ENCODE measurements around the gene CUX1. TPM values are rescaled to one million over a fixed set of nuclear protein-coding genes. Genes with fewer than 3 reads are reported as not detected.

The CUX1 gene
- total RNA-seq, 1 experiment from 2014 or later, result 39.6 TPM

- H3K9me3 ChIP-seq (ENCODE audit: low read length), result no peaks in the 10 kb centered on the region
- no peaks in the 10 kb centered on the region for H3K36me3 ChIP-seq (ENCODE audit: low read depth, low read length)
- H3K9me2 ChIP-seq (replicated peaks; ENCODE audit: low read length), result no peaks in the 10 kb centered on the region
- TF ChIP-seq EZH2phosphoT487 (IDR thresholded peaks at IDR 0.05; ENCODE audit: borderline replicate concordance, low read length), result no peak
- TF ChIP-seq EZH2 (IDR thresholded peaks at IDR 0.05; ENCODE audit: low read length, unreplicated experiment), result no peak
- no peak for TF ChIP-seq CTCF (conservative IDR thresholded peaks at IDR 0.05; ENCODE audit: low read depth, low read length)
- no peaks in the 10 kb centered on the region for H3K27me3 ChIP-seq (ENCODE audit: low read length)
- no TSS peak for BruUV-seq (replicated peaks)
- H3K27ac ChIP-seq (ENCODE audit: low read length), result no peak overlapping the region
- H4K20me1 ChIP-seq (ENCODE audit: low read length), result no peaks in the 10 kb centered on the region
- H3K4me2 ChIP-seq (ENCODE audit: low read length), result no peak overlapping the region
- no peaks in the 10 kb centered on the region for H3F3A ChIP-seq (ENCODE audit: low read length, unreplicated experiment)
- peaks cover 13% of the 10 kb centered on the region for H3K4me1 ChIP-seq (ENCODE audit: insufficient read depth, low read length)
- intact Hi-C loops (cut with micrococcal nuclease), result no loop called here
- DNase-seq, result no peak
- ATAC-seq, result no peak
- no peak overlapping the region for H2AFZ ChIP-seq (ENCODE audit: low read length)
- no peak overlapping the region for H3K4me3 ChIP-seq (ENCODE audit: low read length)
- H3K9ac ChIP-seq (ENCODE audit: low read length), result no peak overlapping the region
- H3K79me2 ChIP-seq (ENCODE audit: low read length), result no peaks in the 10 kb centered on the region
- POLR2A ChIA-PET (ENCODE audit: unreplicated experiment), result no interaction called here
- CTCF ChIA-PET, result no interaction called here
Observed at GRCh38 chr7:102154425-102154824, 337.0 kb downstream of the CUX1 start.

- TF ChIP-seq EZH2 (IDR thresholded peaks at IDR 0.05; ENCODE audit: low read length, unreplicated experiment) (no peak), EZH2phosphoT487 (IDR thresholded peaks at IDR 0.05; ENCODE audit: borderline replicate concordance, low read length) (no peak), CTCF (conservative IDR thresholded peaks at IDR 0.05; ENCODE audit: low read depth, low read length) (no peak)
- peaks cover 9% of the 10 kb centered on the region for H3K4me1 ChIP-seq (ENCODE audit: insufficient read depth, low read length)
- no peaks in the 10 kb centered on the region for H3K27me3 ChIP-seq (ENCODE audit: low read length)
- H3K79me2 ChIP-seq (ENCODE audit: low read length), result no peaks in the 10 kb centered on the region
- H3K9me2 ChIP-seq (replicated peaks; ENCODE audit: low read length), result no peaks in the 10 kb centered on the region
- no peak overlapping the region for H3K4me3 ChIP-seq (ENCODE audit: low read length)
- no peak for DNase-seq
- CTCF ChIA-PET, result no interaction called here
- H4K20me1 ChIP-seq (ENCODE audit: low read length), result no peaks in the 10 kb centered on the region
- no peak overlapping the region for H3K9ac ChIP-seq (ENCODE audit: low read length)
- H2AFZ ChIP-seq (ENCODE audit: low read length), result no peak overlapping the region
- H3F3A ChIP-seq (ENCODE audit: low read length, unreplicated experiment), result no peaks in the 10 kb centered on the region
- no peak for ATAC-seq
- no peak overlapping the region for H3K27ac ChIP-seq (ENCODE audit: low read length)
- H3K4me2 ChIP-seq (ENCODE audit: low read length), result no peak overlapping the region
- no peaks in the 10 kb centered on the region for H3K9me3 ChIP-seq (ENCODE audit: low read length)
- no peaks in the 10 kb centered on the region for H3K36me3 ChIP-seq (ENCODE audit: low read depth, low read length)
- POLR2A ChIA-PET (ENCODE audit: unreplicated experiment), result no interaction called here
- intact Hi-C loops (cut with micrococcal nuclease), result no loop called here
- BruUV-seq (replicated peaks), result no TSS peak
Observed at GRCh38 chr7:102155821-102156441, 338.5 kb downstream of the CUX1 start.

- no peaks in the 10 kb centered on the region for H3K9me2 ChIP-seq (replicated peaks; ENCODE audit: low read length)
- no peaks in the 10 kb centered on the region for H3K27me3 ChIP-seq (ENCODE audit: low read length)
- H3K79me2 ChIP-seq (ENCODE audit: low read length), result no peaks in the 10 kb centered on the region
- no peaks in the 10 kb centered on the region for H3K9me3 ChIP-seq (ENCODE audit: low read length)
- H3K4me1 ChIP-seq (ENCODE audit: insufficient read depth, low read length), result peaks cover 8% of the 10 kb centered on the region
- TF ChIP-seq EZH2 (IDR thresholded peaks at IDR 0.05; ENCODE audit: low read length, unreplicated experiment) (no peak), EZH2phosphoT487 (IDR thresholded peaks at IDR 0.05; ENCODE audit: borderline replicate concordance, low read length) (no peak), CTCF (conservative IDR thresholded peaks at IDR 0.05; ENCODE audit: low read depth, low read length) (no peak)
- BruUV-seq (replicated peaks), result no TSS peak
- DNase-seq (no peak), ATAC-seq (no peak)
- no peak overlapping the region for H3K4me3 ChIP-seq (ENCODE audit: low read length)
- intact Hi-C loops (cut with micrococcal nuclease), result no loop called here
- CTCF ChIA-PET, result no interaction called here
- H3F3A ChIP-seq (ENCODE audit: low read length, unreplicated experiment), result no peaks in the 10 kb centered on the region
- H3K9ac ChIP-seq (ENCODE audit: low read length), result no peak overlapping the region
- H3K4me2 ChIP-seq (ENCODE audit: low read length), result no peak overlapping the region
- no peak overlapping the region for H3K27ac ChIP-seq (ENCODE audit: low read length)
- H4K20me1 ChIP-seq (ENCODE audit: low read length), result no peaks in the 10 kb centered on the region
- POLR2A ChIA-PET (ENCODE audit: unreplicated experiment), result no interaction called here
- no peak overlapping the region for H2AFZ ChIP-seq (ENCODE audit: low read length)
- H3K36me3 ChIP-seq (ENCODE audit: low read depth, low read length), result no peaks in the 10 kb centered on the region
Observed at GRCh38 chr7:102156867-102157266, 339.4 kb downstream of the CUX1 start.
